ENCODE results near the gene DENND2C. TPM values are rescaled to one million over a fixed set of nuclear protein-coding genes. Genes with fewer than 3 reads are reported as not detected.

DENND2C gene
- total RNA-seq, 1 experiment from 2014 or later = 3.6 TPM

DNA sequence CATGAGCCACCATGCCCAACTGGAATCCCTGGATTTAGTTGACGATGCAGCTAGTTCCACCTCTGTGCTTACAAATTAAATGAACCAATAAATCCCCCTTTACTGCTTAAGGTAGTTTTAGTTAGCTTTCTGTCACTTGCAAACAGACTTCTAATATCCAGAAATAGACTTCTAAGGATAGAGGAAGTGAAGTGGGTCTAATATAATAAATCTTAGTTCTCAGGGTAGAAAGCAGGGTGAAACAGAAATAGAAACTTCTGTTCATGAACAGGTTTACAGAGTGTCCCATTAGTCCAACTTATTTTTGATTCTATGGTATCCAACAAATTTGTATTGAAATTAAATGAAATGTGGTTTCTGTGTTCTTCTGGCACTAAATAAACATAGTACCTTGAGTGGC, 108.5 kb downstream of the DENND2C start:
- Histone ChIP-seq H3K4ac (ENCODE audit: low read depth, low read length) (no peak overlapping the region), H3K4me2 (ENCODE audit: insufficient read depth, insufficient read length, low read length) (no peak overlapping the region), H4K91ac (ENCODE audit: insufficient read length, low read depth, low read length) (no peak overlapping the region), H3K9me3 (ENCODE audit: control insufficient read depth, low read depth, low read length) (no peaks in the 10 kb centered on the region), H2AK5ac (ENCODE audit: insufficient read length, low read length) (no peak overlapping the region), H3K4me1 (ENCODE audit: insufficient read depth, low read length) (no peaks in the 10 kb centered on the region), H2BK15ac (ENCODE audit: low read depth, low read length) (no peak overlapping the region), H3K27me3 (ENCODE audit: insufficient read depth, low read length) (no peaks in the 10 kb centered on the region), H3T11ph (ENCODE audit: low read length) (no peak overlapping the region), H4K20me1 (ENCODE audit: control insufficient read depth, insufficient read depth, insufficient read length) (no peaks in the 10 kb centered on the region), H2AFZ (ENCODE audit: low read length) (no peak overlapping the region), H3K23ac (ENCODE audit: insufficient read length, low read depth, low read length) (no peak overlapping the region), H3K79me1 (ENCODE audit: insufficient read depth, low read depth, low read length, poor library complexity, severe bottlenecking) (no peaks in the 10 kb centered on the region), H3K79me2 (ENCODE audit: insufficient read depth, low read length) (no peaks in the 10 kb centered on the region), H4K5ac (ENCODE audit: insufficient read length, low read depth, low read length) (no peak overlapping the region), H3K27ac (ENCODE audit: insufficient read length, low read depth, low read length) (no peak overlapping the region), H2BK120ac (ENCODE audit: low read depth, low read length, poor library complexity, severe bottlenecking) (no peak overlapping the region), H2BK20ac (ENCODE audit: low read depth, low read length, poor library complexity, severe bottlenecking) (no peak overlapping the region), H3K56ac (ENCODE audit: insufficient read length, low read depth, low read length) (no peak overlapping the region), H3K23me2 (ENCODE audit: insufficient read length, low read depth, low read length, poor library complexity, severe bottlenecking) (no peaks in the 10 kb centered on the region), H2BK12ac (ENCODE audit: insufficient read length, low read depth, low read length) (no peak overlapping the region), H3K18ac (ENCODE audit: insufficient read length, low read depth, low read length) (no peak overlapping the region), H2BK5ac (ENCODE audit: insufficient read length, low read length) (no peak overlapping the region), H3K14ac (ENCODE audit: insufficient read depth, low read length) (no peak overlapping the region), H4K8ac (replicated peaks; ENCODE audit: insufficient read length, low read depth, low read length) (no peak overlapping the region), H3K9ac (ENCODE audit: extremely low read depth, insufficient read length, low read length) (no peak overlapping the region)
- Mint-ChIP-seq H3K36me3 (ENCODE audit: insufficient read depth in 1 of 3, low read depth in 3 of 3) (peaks cover 13 to 35% (median 23%) of the 10 kb centered on the region in 3 experiments; a peak in 6 of 7 replicates), H3K4me3 (no peak overlapping the region), H3K4me1 (no peaks in the 10 kb centered on the region), H3K9me3 (peaks cover 4 to 7% of the 10 kb centered on the region in 2 experiments; a peak in 3 of 5 replicates), H3K27me3 (ENCODE audit: low read depth) (no peaks in the 10 kb centered on the region; the same call in 1 of the 2 replicates), H3K27ac (no peak overlapping the region)
- TF ChIP-seq, protein P1, sequence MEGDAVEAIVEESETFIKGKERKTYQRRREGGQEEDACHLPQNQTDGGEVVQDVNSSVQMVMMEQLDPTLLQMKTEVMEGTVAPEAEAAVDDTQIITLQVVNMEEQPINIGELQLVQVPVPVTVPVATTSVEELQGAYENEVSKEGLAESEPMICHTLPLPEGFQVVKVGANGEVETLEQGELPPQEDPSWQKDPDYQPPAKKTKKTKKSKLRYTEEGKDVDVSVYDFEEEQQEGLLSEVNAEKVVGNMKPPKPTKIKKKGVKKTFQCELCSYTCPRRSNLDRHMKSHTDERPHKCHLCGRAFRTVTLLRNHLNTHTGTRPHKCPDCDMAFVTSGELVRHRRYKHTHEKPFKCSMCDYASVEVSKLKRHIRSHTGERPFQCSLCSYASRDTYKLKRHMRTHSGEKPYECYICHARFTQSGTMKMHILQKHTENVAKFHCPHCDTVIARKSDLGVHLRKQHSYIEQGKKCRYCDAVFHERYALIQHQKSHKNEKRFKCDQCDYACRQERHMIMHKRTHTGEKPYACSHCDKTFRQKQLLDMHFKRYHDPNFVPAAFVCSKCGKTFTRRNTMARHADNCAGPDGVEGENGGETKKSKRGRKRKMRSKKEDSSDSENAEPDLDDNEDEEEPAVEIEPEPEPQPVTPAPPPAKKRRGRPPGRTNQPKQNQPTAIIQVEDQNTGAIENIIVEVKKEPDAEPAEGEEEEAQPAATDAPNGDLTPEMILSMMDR (conservative IDR thresholded peaks at IDR 0.05) = no peak
- DNase-seq = no peak
- no CpG with 5 or more reads among the region's 1 CpG for WGBS (ENCODE audit: extremely low coverage, insufficient read length, low lambda C conversion rate)
